OCI-LY1 (cell line): Measurements from ENCODE around the gene SMC6.
A peak's percentile ranks its signal among the peaks of the same experiment; 100 is the strongest.

ENCODE experiments used
- H2AFZ ChIP-seq: fragments of 200-600 bp; sonication (generic), shearing (Covaris generic); 2 replicates; pipeline ENCODE4 v1.6.0; 2014; ENCODE audit warnings: antibody characterized with exemption, mild to moderate bottlenecking, low read length
- H3F3A ChIP-seq: fragments of 200-600 bp; sonication (generic), shearing (Covaris generic); 2 replicates; pipeline ENCODE4 v1.6.0; 2014; ENCODE audit warnings: mild to moderate bottlenecking, antibody characterized with exemption, low read length, moderate library complexity; ENCODE audit not compliant: insufficient read depth
- H3K27ac ChIP-seq: fragments of 200-600 bp; sonication (generic); 2 replicates; pipeline ENCODE4 v1.5.1; 2014; ENCODE audit warnings: low read length, mixed run types, mild to moderate bottlenecking, low read depth; ENCODE audit not compliant: poor library complexity, severe bottlenecking
- H3K27me3 ChIP-seq: fragments of 200-600 bp; sonication (generic); 2 replicates; pipeline ENCODE4 v1.6.0; 2014; ENCODE audit warnings: antibody characterized with exemption, mild to moderate bottlenecking, low read length, moderate library complexity; ENCODE audit not compliant: insufficient read depth
- H3K36me3 ChIP-seq: fragments of 200-600 bp; sonication (generic); 2 replicates; pipeline ENCODE4 v1.6.1; 2014; ENCODE audit warnings: mild to moderate bottlenecking, antibody characterized with exemption, low read length, moderate library complexity, mixed read lengths; ENCODE audit not compliant: insufficient read depth
- H3K4me1 ChIP-seq: fragments of 200-600 bp; sonication (generic); 2 replicates; pipeline ENCODE4 v1.5.1; 2014; ENCODE audit warnings: mild to moderate bottlenecking, low read length, moderate library complexity; ENCODE audit not compliant: insufficient read depth, severe bottlenecking
- H3K4me2 ChIP-seq: fragments of 200-600 bp; sonication (generic), shearing (Covaris generic); 2 replicates; pipeline ENCODE4 v1.6.1; 2014; ENCODE audit warnings: low read length
- H3K4me3 ChIP-seq: fragments of 200-600 bp; sonication (generic); 2 replicates; pipeline ENCODE4 v1.5.1; 2014; ENCODE audit warnings: low read length, low read depth, mild to moderate bottlenecking, mixed read lengths; ENCODE audit not compliant: poor library complexity, severe bottlenecking
- H3K79me2 ChIP-seq: fragments of 200-600 bp; shearing (Covaris generic); 2 replicates; pipeline ENCODE4 v1.6.1; 2016; ENCODE audit warnings: mixed run types, low read length, mixed read lengths; ENCODE audit not compliant: insufficient read depth
- H3K9ac ChIP-seq: fragments of 200-600 bp; sonication (generic), shearing (Covaris generic); 2 replicates; pipeline ENCODE4 v1.6.1; 2014; ENCODE audit warnings: mild to moderate bottlenecking, low read length, mixed read lengths
- H3K9me2 ChIP-seq: fragments of 200-600 bp; sonication (generic), shearing (Covaris generic); 2 replicates; pipeline ENCODE4 v1.6.1; 2014; ENCODE audit warnings: low read depth, mild to moderate bottlenecking, low read length, mixed read lengths
- H3K9me3 ChIP-seq: fragments of 200-600 bp; shearing (Covaris generic); 2 replicates; pipeline ENCODE4 v1.6.1; 2014; ENCODE audit warnings: low read length, mixed read lengths
- H4K20me1 ChIP-seq: fragments of 200-600 bp; sonication (generic), shearing (Covaris generic); 2 replicates; pipeline ENCODE4 v1.6.0; 2016; ENCODE audit warnings: mild to moderate bottlenecking, low read length; ENCODE audit not compliant: insufficient read depth
- EZH2 ChIP-seq: fragments of 200-600 bp; sonication (generic), shearing (Covaris generic); IDR thresholded peaks from 2 replicates; pipeline ENCODE4 v1.8.0; 2017; ENCODE audit warnings: borderline replicate concordance, mixed run types, mild to moderate bottlenecking, antibody characterized with exemption, low read length, moderate library complexity, mixed read lengths
- TF ChIP-seq, protein P1 (sequence below): fragments of 200-600 bp; sonication (generic), shearing (Covaris generic); IDR thresholded peaks from 2 replicates; pipeline ENCODE4 v1.5.1; 2017; ENCODE audit warnings: mild to moderate bottlenecking, antibody characterized with exemption, low read length, moderate library complexity, mixed read lengths

Gene SMC6, protein sequence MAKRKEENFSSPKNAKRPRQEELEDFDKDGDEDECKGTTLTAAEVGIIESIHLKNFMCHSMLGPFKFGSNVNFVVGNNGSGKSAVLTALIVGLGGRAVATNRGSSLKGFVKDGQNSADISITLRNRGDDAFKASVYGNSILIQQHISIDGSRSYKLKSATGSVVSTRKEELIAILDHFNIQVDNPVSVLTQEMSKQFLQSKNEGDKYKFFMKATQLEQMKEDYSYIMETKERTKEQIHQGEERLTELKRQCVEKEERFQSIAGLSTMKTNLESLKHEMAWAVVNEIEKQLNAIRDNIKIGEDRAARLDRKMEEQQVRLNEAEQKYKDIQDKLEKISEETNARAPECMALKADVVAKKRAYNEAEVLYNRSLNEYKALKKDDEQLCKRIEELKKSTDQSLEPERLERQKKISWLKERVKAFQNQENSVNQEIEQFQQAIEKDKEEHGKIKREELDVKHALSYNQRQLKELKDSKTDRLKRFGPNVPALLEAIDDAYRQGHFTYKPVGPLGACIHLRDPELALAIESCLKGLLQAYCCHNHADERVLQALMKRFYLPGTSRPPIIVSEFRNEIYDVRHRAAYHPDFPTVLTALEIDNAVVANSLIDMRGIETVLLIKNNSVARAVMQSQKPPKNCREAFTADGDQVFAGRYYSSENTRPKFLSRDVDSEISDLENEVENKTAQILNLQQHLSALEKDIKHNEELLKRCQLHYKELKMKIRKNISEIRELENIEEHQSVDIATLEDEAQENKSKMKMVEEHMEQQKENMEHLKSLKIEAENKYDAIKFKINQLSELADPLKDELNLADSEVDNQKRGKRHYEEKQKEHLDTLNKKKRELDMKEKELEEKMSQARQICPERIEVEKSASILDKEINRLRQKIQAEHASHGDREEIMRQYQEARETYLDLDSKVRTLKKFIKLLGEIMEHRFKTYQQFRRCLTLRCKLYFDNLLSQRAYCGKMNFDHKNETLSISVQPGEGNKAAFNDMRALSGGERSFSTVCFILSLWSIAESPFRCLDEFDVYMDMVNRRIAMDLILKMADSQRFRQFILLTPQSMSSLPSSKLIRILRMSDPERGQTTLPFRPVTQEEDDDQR

DNA sequence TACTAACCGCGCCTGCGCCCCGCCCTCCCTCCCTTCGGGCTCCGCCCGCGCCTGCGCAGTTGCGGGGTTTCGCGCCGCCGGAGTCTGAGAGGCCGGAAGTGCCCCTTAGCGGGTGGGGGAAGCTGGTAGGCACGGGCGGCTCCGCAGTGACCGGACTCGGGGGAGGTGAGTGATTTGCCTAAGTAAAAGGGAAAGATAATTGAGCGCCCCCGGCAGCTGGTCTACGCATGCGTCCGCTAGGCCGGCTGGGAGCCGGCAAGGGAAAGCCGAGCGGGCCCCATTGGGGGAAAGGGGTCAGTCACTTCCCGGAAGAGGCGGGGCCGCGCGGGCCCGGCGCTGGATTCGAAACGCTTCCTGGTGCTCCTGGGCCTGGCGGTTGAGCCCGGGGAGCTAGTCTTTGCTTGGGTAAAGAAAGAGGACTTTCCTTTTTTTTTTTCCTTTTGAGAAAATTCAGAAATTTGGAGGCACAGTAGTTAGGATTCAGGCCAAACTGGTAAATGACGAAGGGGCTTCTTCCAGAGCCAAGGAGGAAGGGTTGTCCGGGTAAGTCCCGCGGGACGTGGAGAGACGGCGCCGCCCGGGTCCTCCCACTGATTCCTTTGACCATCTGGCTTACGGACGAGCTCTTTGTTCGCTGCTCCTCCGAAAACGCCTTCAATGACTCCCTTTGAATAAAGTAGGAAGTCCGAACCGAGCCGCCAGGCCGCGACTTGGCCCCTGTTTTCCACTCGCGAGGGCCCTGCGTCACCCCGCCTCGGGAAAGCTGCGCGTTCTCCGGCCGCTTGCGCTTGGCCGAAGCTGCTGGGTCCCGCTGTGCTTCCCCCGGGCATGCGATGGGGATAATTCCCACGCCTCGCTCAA lies at the start of gene SMC6, which contains the start of gene GEN1:
SMC6 (minus strand) TSS at position 8 of the 861 bp plus-strand sequence. CDS start 7,864 bp downstream, outside the sequence.
GEN1 (plus strand) TSS at position 336 of the 861 bp plus-strand sequence. CDS start 5,806 bp downstream, outside the sequence.
- H4K20me1 ChIP-seq, result no peaks in the 10 kb centered on the region; the same call in 1 of the 2 replicates
- no peak for TF ChIP-seq EZH2
- peaks cover 83% of the 10 kb centered on the region for H3K79me2 ChIP-seq
- H3K9me2 ChIP-seq, result no peaks in the 10 kb centered on the region
- H3K27me3 ChIP-seq, result no peaks in the 10 kb centered on the region
- peaks cover 54% of the 10 kb centered on the region for H3K4me1 ChIP-seq
- peak within 1 kb of the TSS; percentile 95 for H3K9ac ChIP-seq
- H3K4me2 ChIP-seq, result peak within 1 kb of the TSS; percentile 85
- H3K27ac ChIP-seq, result peak within 1 kb of the TSS; percentile 83
- H3F3A ChIP-seq, result no peaks in the 10 kb centered on the region
- no peak within 1 kb of the TSS for H2AFZ ChIP-seq
- peak within 1 kb of the TSS; percentile 98 for H3K4me3 ChIP-seq
- H3K36me3 ChIP-seq, result peaks cover 5% of the 10 kb centered on the region; the same call in 1 of the 2 replicates
- H3K9me3 ChIP-seq, result no peaks in the 10 kb centered on the region

DNA sequence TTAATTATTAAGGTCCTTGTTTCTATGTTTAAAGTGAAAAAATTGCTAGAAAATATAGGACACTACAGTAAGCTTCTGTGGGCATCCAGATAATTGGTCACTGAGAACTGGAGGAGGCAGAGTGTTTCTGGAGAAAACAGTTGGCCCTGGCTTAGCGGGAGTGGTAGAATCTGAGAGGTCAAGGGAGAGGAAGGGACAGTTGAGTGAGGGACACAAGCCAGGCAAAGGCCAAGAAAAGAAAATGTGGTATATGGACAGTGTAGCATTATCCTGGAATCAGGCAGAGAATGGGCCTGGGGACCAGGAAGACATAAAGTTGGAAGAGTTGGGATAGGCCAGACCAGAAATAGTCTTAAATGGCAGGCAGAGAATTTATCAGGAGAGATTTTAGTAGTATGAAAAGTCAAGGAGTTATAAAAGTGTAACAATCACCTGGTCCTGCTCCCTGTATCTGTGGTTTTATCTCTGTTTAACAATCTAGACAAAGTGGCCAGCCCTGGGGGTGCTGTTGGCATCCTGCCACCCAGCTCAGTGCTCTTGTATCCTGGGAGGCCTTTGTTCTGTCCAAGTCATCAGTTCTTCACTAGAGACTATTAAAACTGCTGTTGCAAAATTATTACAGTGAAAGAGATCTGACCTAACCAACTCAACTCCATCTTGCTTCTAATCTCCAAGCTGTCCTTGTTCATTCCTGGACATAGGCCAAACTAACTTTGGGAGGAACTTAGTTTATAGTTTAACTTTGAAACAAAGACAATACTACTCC lies 47.3 kb upstream of the SMC6 start:
- Histone ChIP-seq H3F3A (no peaks in the 10 kb centered on the region), H3K9me3 (no peaks in the 10 kb centered on the region), H4K20me1 (no peaks in the 10 kb centered on the region), H2AFZ (no peak overlapping the region), H3K4me3 (no peak overlapping the region), H3K27ac (no peak overlapping the region), H3K4me1 (no peaks in the 10 kb centered on the region), H3K9ac (no peak overlapping the region), H3K4me2 (no peak overlapping the region), H3K36me3 (no peaks in the 10 kb centered on the region), H3K27me3 (0 out of 2 replicates have a peak, but pooled peaks cover 3% of the 10 kb centered on the region), H3K79me2 (no peaks in the 10 kb centered on the region), H3K9me2 (no peaks in the 10 kb centered on the region)
- TF ChIP-seq, protein P1, sequence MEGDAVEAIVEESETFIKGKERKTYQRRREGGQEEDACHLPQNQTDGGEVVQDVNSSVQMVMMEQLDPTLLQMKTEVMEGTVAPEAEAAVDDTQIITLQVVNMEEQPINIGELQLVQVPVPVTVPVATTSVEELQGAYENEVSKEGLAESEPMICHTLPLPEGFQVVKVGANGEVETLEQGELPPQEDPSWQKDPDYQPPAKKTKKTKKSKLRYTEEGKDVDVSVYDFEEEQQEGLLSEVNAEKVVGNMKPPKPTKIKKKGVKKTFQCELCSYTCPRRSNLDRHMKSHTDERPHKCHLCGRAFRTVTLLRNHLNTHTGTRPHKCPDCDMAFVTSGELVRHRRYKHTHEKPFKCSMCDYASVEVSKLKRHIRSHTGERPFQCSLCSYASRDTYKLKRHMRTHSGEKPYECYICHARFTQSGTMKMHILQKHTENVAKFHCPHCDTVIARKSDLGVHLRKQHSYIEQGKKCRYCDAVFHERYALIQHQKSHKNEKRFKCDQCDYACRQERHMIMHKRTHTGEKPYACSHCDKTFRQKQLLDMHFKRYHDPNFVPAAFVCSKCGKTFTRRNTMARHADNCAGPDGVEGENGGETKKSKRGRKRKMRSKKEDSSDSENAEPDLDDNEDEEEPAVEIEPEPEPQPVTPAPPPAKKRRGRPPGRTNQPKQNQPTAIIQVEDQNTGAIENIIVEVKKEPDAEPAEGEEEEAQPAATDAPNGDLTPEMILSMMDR, result no peak
- no peak for TF ChIP-seq EZH2

DNA sequence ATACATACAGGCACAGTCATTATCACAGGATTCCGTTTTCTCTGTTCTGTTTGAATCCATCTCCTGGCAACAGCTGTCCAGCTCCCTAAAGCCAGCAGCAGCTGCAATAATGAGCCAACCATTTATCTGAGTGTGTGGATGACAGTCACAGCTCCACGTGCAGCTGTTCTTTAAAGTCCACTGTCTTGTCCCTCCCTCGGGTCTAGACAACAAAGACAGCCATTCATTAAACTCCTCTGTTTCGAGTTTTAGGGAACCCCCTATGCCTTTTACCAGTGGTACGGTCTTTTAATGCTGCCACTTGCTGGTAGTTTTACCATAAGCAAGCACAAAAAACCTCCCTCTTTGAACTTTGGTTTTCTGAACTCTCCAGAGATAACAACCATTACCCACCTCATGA lies 46.6 kb upstream of the SMC6 start:
- H3K79me2 ChIP-seq, result no peaks in the 10 kb centered on the region
- no peaks in the 10 kb centered on the region for H3K9me2 ChIP-seq
- H3K36me3 ChIP-seq, result no peaks in the 10 kb centered on the region
- no peak overlapping the region for H3K4me3 ChIP-seq
- H3K27me3 ChIP-seq, result 0 out of 2 replicates have a peak, but pooled peaks cover 3% of the 10 kb centered on the region
- TF ChIP-seq, protein P1, result no peak
- TF ChIP-seq EZH2, result no peak
- H3K27ac ChIP-seq, result no peak overlapping the region
- no peaks in the 10 kb centered on the region for H3K9me3 ChIP-seq
- H3K9ac ChIP-seq, result no peak overlapping the region
- no peak overlapping the region for H2AFZ ChIP-seq
- no peaks in the 10 kb centered on the region for H3F3A ChIP-seq
- H3K4me2 ChIP-seq, result no peak overlapping the region
- H3K4me1 ChIP-seq, result no peaks in the 10 kb centered on the region
- H4K20me1 ChIP-seq, result no peaks in the 10 kb centered on the region
